ENCODE data around the gene POC1B. TPM values are rescaled to one million over a fixed set of nuclear protein-coding genes. Genes with fewer than 3 reads are reported as not detected.

The POC1B gene
- total RNA-seq, 8 experiments from 2014 or later: 6.3 to 22.3 (median 9.7) TPM

- H3K4me3 ChIP-seq: no peak overlapping the region
- WGBS, 10 experiments: 0 to 60% (median 41%) methylated on average over 1 of the region's 1 CpG; no CpG with 5 or more reads in 2 of the 10 experiments
- H3K27ac ChIP-seq: no peak overlapping the region
- in situ Hi-C loops (cut with MboI; ENCODE audit: low pct_unique_long_range_greater_than_20kb in 2 of 9, low sequenced_read_pairs in 9 of 9, unreplicated experiment in 9 of 9): loop anchor here in 1 of 9 experiments (25.0 kb wide), 1 partner anchor 1360 kb away; no protein-coding TSS in a partner anchor
- no peak for ATAC-seq (replicated peaks in 6 of 8)
- no peaks in the 10 kb centered on the region for H3K4me1 ChIP-seq (replicated peaks in 1 of 2)
These were observed 26.5 kb upstream of the POC1B start for GRCh38 chr12:89552376-89552775.

- H3K4me1 ChIP-seq (replicated peaks in 1 of 2): no peaks in the 10 kb centered on the region
- in situ Hi-C loops (cut with MboI; ENCODE audit: low pct_unique_long_range_greater_than_20kb in 2 of 9, low sequenced_read_pairs in 9 of 9, unreplicated experiment in 9 of 9): loop anchor here in 1 of 9 experiments (25.0 kb wide), 1 partner anchor 1361 kb away; no protein-coding TSS in a partner anchor
- ATAC-seq (replicated peaks in 6 of 8): no peak
- H3K4me3 ChIP-seq: no peak overlapping the region
- WGBS, 10 experiments: 79 to 100% (median 100%) methylated on average over 1 to 2 of the region's 2 CpGs; no CpG with 5 or more reads in 3 of the 10 experiments
- H3K27ac ChIP-seq: no peak overlapping the region
These were observed 25.9 kb upstream of the POC1B start for GRCh38 chr12:89551747-89552146.

GRCh38 chr12:89547101-89547500, 21.3 kb upstream of the POC1B start:
- WGBS, 10 experiments: 13 to 100% (median 67%) methylated on average over 1 to 3 of the region's 4 CpGs; no CpG with 5 or more reads in 3 of the 10 experiments
- in situ Hi-C loops (cut with MboI; ENCODE audit: low pct_unique_long_range_greater_than_20kb in 2 of 9, low sequenced_read_pairs in 9 of 9, unreplicated experiment in 9 of 9): loop anchor here in 4 of 9 experiments (10.0 to 25.0 kb wide), 5 partner anchors 158 to 1415 kb away; partner anchors contain the start of genes ATP2B1 (in 2 of the 4) and CCER1 (in 1 of the 4)
- peak in 2 of 8 experiments; percentile 54 to 66 for ATAC-seq (replicated peaks in 6 of 8)
- no peak overlapping the region for H3K4me3 ChIP-seq
- peaks cover 0 to 6% of the 10 kb centered on the region in 2 donors for H3K4me1 ChIP-seq (replicated peaks in 1 of 2)
- H3K27ac ChIP-seq: no peak overlapping the region

- no peak overlapping the region for H3K4me3 ChIP-seq
- H3K4me1 ChIP-seq (replicated peaks in 1 of 2): peaks cover 0 to 6% of the 10 kb centered on the region in 2 donors
- H3K27ac ChIP-seq: no peak overlapping the region
- in situ Hi-C loops (cut with MboI; ENCODE audit: low pct_unique_long_range_greater_than_20kb in 2 of 9, low sequenced_read_pairs in 9 of 9, unreplicated experiment in 9 of 9): loop anchor here in 4 of 9 experiments (10.0 to 25.0 kb wide), 5 partner anchors 159 to 1416 kb away; partner anchors contain the start of genes ATP2B1 (in 2 of the 4) and CCER1 (in 1 of the 4)
- ATAC-seq (replicated peaks in 6 of 8): no peak
- 20 to 100% (median 100%) methylated on average over 1 to 4 of the region's 4 CpGs for WGBS, 10 experiments
These were observed 20.3 kb upstream of the POC1B start for GRCh38 chr12:89546151-89546550.

- ATAC-seq (replicated peaks in 6 of 8): peak; percentile 30 to 69 (median 55)
- in situ Hi-C loops (cut with MboI; ENCODE audit: low pct_unique_long_range_greater_than_20kb in 2 of 9, low sequenced_read_pairs in 9 of 9, unreplicated experiment in 9 of 9): loop anchor here in 4 of 9 experiments (10.0 to 25.0 kb wide), 5 partner anchors 160 to 1418 kb away; partner anchors contain the start of genes ATP2B1 (in 2 of the 4) and CCER1 (in 1 of the 4)
- Histone ChIP-seq H3K4me3 (no peak overlapping the region), H3K4me1 (replicated peaks in 1 of 2) (peaks cover 0 to 6% of the 10 kb centered on the region in 2 donors), H3K27ac (no peak overlapping the region)
- WGBS, 10 experiments: 0 to 88% (median 73%) methylated on average over 2 to 5 of the region's 6 CpGs; no CpG with 5 or more reads in 2 of the 10 experiments
These were observed 18.9 kb upstream of the POC1B start for GRCh38 chr12:89544681-89545184.

- no peak for ATAC-seq (replicated peaks in 6 of 8)
- WGBS, 10 experiments: 71 to 100% (median 78%) methylated on average over 1 of the region's 1 CpG; no CpG with 5 or more reads in 7 of the 10 experiments
- in situ Hi-C loops (cut with MboI; ENCODE audit: low pct_unique_long_range_greater_than_20kb in 2 of 9, low sequenced_read_pairs in 9 of 9, unreplicated experiment in 9 of 9): loop anchor here in 4 of 9 experiments (10.0 to 25.0 kb wide), 5 partner anchors 161 to 1418 kb away; partner anchors contain the start of genes ATP2B1 (in 2 of the 4) and CCER1 (in 1 of the 4)
These were observed 18.2 kb upstream of the POC1B start for GRCh38 chr12:89544022-89544421.

GRCh38 chr12:89542912-89543592, 17.2 kb upstream of the POC1B start:
- Histone ChIP-seq H3K4me1 (replicated peaks in 1 of 2) (peaks cover 0 to 6% of the 10 kb centered on the region in 2 donors), H3K4me3 (no peak overlapping the region), H3K27ac (no peak overlapping the region)
- WGBS, 10 experiments: 0 to 39% (median 22%) methylated on average over 2 to 6 of the region's 6 CpGs; no CpG with 5 or more reads in 1 of the 10 experiments
- in situ Hi-C loops (cut with MboI; ENCODE audit: low pct_unique_long_range_greater_than_20kb in 2 of 9, low sequenced_read_pairs in 9 of 9, unreplicated experiment in 9 of 9): loop anchor here in 4 of 9 experiments (10.0 to 25.0 kb wide), 5 partner anchors 162 to 1419 kb away; partner anchors contain the start of genes ATP2B1 (in 2 of the 4) and CCER1 (in 1 of the 4)
- ATAC-seq (replicated peaks in 6 of 8): peak; percentile 60 to 94 (median 76)

More at GRCh38 chr12:89544022-89544421, 18.2 kb upstream of the POC1B start:
- H3K4me1 ChIP-seq (replicated peaks in 1 of 2): peaks cover 0 to 6% of the 10 kb centered on the region in 2 donors
- no peak overlapping the region for H3K4me3 ChIP-seq
- no peak overlapping the region for H3K27ac ChIP-seq

- in situ Hi-C loops (cut with MboI; ENCODE audit: low pct_unique_long_range_greater_than_20kb in 2 of 9, low sequenced_read_pairs in 9 of 9, unreplicated experiment in 9 of 9): loop anchor here in 4 of 9 experiments (10.0 to 25.0 kb wide), 5 partner anchors 163 to 1420 kb away; partner anchors contain the start of genes ATP2B1 (in 2 of the 4) and CCER1 (in 1 of the 4)
- Histone ChIP-seq H3K4me1 (replicated peaks in 1 of 2) (peaks cover 0 to 6% of the 10 kb centered on the region in 2 donors), H3K27ac (no peak overlapping the region), H3K4me3 (no peak overlapping the region)
- no peak for ATAC-seq (replicated peaks in 6 of 8)
- 85 to 100% (median 92%) methylated on average over 1 to 2 of the region's 2 CpGs; no CpG with 5 or more reads in 1 of the 10 experiments for WGBS, 10 experiments
These were observed 16.4 kb upstream of the POC1B start for GRCh38 chr12:89542236-89542635.

GRCh38 chr12:89540586-89540985, 14.7 kb upstream of the POC1B start:
- Histone ChIP-seq H3K4me1 (replicated peaks in 1 of 2) (peaks cover 0 to 6% of the 10 kb centered on the region in 2 donors), H3K27ac (no peak overlapping the region), H3K4me3 (no peak overlapping the region)
- no peak for ATAC-seq (replicated peaks in 6 of 8)
- in situ Hi-C loops (cut with MboI; ENCODE audit: low pct_unique_long_range_greater_than_20kb in 2 of 9, low sequenced_read_pairs in 9 of 9, unreplicated experiment in 9 of 9): loop anchor here in 4 of 9 experiments (10.0 to 25.0 kb wide), 5 partner anchors 164 to 1422 kb away; partner anchors contain the start of genes ATP2B1 (in 2 of the 4) and CCER1 (in 1 of the 4)
- 53 to 100% (median 67%) methylated on average over 1 to 3 of the region's 3 CpGs; no CpG with 5 or more reads in 5 of the 10 experiments for WGBS, 10 experiments

- 25 to 100% (median 62%) methylated on average over 1 to 4 of the region's 5 CpGs; no CpG with 5 or more reads in 4 of the 10 experiments for WGBS, 10 experiments
- H3K4me3 ChIP-seq: no peak overlapping the region
- no peak for ATAC-seq (replicated peaks in 6 of 8)
- H3K27ac ChIP-seq: no peak overlapping the region
- H3K4me1 ChIP-seq (replicated peaks in 1 of 2): peaks cover 0 to 2% of the 10 kb centered on the region in 2 donors
- in situ Hi-C loops (cut with MboI; ENCODE audit: low pct_unique_long_range_greater_than_20kb in 2 of 9, low sequenced_read_pairs in 9 of 9, unreplicated experiment in 9 of 9): loop anchor here in 4 of 9 experiments (10.0 to 25.0 kb wide), 5 partner anchors 165 to 1423 kb away; partner anchors contain the start of genes ATP2B1 (in 2 of the 4) and CCER1 (in 1 of the 4)
These were observed 13.8 kb upstream of the POC1B start for GRCh38 chr12:89539426-89540223.

GRCh38 chr12:89538897-89539296, 13.1 kb upstream of the POC1B start:
- Histone ChIP-seq H3K4me1 (replicated peaks in 1 of 2) (no peaks in the 10 kb centered on the region), H3K4me3 (no peak overlapping the region), H3K27ac (no peak overlapping the region)
- in situ Hi-C loops (cut with MboI; ENCODE audit: low pct_unique_long_range_greater_than_20kb in 2 of 9, low sequenced_read_pairs in 9 of 9, unreplicated experiment in 9 of 9): loop anchor here in 3 of 9 experiments (25.0 kb wide), 4 partner anchors 173 to 1423 kb away; partner anchors contain the start of genes ATP2B1 (in 1 of the 3) and CCER1 (in 1 of the 3)
- WGBS, 10 experiments: 67 to 100% (median 85%) methylated on average over 1 to 4 of the region's 4 CpGs
- ATAC-seq (replicated peaks in 6 of 8): no peak

GRCh38 chr12:89537389-89537788, 11.5 kb upstream of the POC1B start:
- 71 to 100% (median 92%) methylated on average over 1 to 3 of the region's 3 CpGs; no CpG with 5 or more reads in 1 of the 10 experiments for WGBS, 10 experiments
- Histone ChIP-seq H3K27ac (no peak overlapping the region), H3K4me1 (replicated peaks in 1 of 2) (no peaks in the 10 kb centered on the region), H3K4me3 (no peak overlapping the region)
- in situ Hi-C loops (cut with MboI; ENCODE audit: low pct_unique_long_range_greater_than_20kb in 2 of 9, low sequenced_read_pairs in 9 of 9, unreplicated experiment in 9 of 9): loop anchor here in 3 of 9 experiments (25.0 kb wide), 4 partner anchors 175 to 1425 kb away; partner anchors contain the start of genes ATP2B1 (in 1 of the 3) and CCER1 (in 1 of the 3)
- ATAC-seq (replicated peaks in 6 of 8): no peak

Measured in motor neuron (in vitro differentiated cells).